H1 (cell line): ENCODE measurements around the gene EYA2. TPM values are rescaled to one million over a fixed set of nuclear protein-coding genes. Genes with fewer than 3 reads are reported as not detected.

ENCODE experiments used
- CTCF ChIA-PET: fragments of 300-600 bp; sonication (Branson Sonifier 250); formaldehyde crosslinking; loops from one replicate; lab custom pipeline; 2021; ENCODE audit not compliant: partially characterized antibody; lab: Charles Lee
- POLR2A ChIA-PET: fragments of 300-600 bp; sonication (Branson Sonifier 250); formaldehyde crosslinking; loops from one replicate; lab custom pipeline; 2021; ENCODE audit warnings: inconsistent platforms; ENCODE audit not compliant: partially characterized antibody; lab: Charles Lee
- DNase-seq, 2 experiments: peaks; one replicate each; pipeline versions ENCODE4 v3.0.0 to v3.0.0-alpha.2; 2010 to 2022; ENCODE audit warnings: low spot score in 2 of 2, low read depth in 1 of 2, mixed read lengths in 1 of 2
- FAIRE-seq: peaks from 2 replicates; lab custom pipeline; 2011; peaks lifted over from hg19 to GRCh38; lab: Jason Lieb, UNC
- H2AFZ ChIP-seq: 2 replicates; pipeline ENCODE4 v1.8.1; 2012; ENCODE audit warnings: low read length, inconsistent platforms
- H2AK5ac ChIP-seq: 2 replicates; pipeline ENCODE4 v1.6.1; 2013; ENCODE audit warnings: low read depth, low read length
- H2BK120ac ChIP-seq: replicated peaks from 2 replicates; pipeline ENCODE3; 2013; ENCODE audit warnings: low read depth, low read length, inconsistent platforms
- H2BK12ac ChIP-seq: 2 replicates; pipeline ENCODE4 v1.6.1; 2013; ENCODE audit warnings: low read depth, low read length
- H2BK15ac ChIP-seq: 2 replicates; pipeline ENCODE4 v1.6.1; 2013; ENCODE audit warnings: low read length
- H2BK20ac ChIP-seq: 2 replicates; pipeline ENCODE4 v1.6.1; 2013; ENCODE audit warnings: low read length
- H2BK5ac ChIP-seq: 2 replicates; pipeline ENCODE4 v1.6.1; 2013; ENCODE audit warnings: low read depth, low read length
- H3K14ac ChIP-seq: 2 replicates; pipeline ENCODE4 v1.6.1; 2013; ENCODE audit warnings: inconsistent platforms; ENCODE audit not compliant: insufficient read length
- H3K18ac ChIP-seq: 2 replicates; pipeline ENCODE4 v1.6.1; 2013; ENCODE audit warnings: low read length; ENCODE audit errors: extremely low read depth
- H3K23ac ChIP-seq: 2 replicates; pipeline ENCODE4 v1.6.1; 2013; ENCODE audit warnings: inconsistent platforms; ENCODE audit not compliant: insufficient read length
- H3K23me2 ChIP-seq: 2 replicates; pipeline ENCODE4 v1.6.1; 2013; ENCODE audit warnings: low read depth, low read length
- H3K27ac ChIP-seq: 2 replicates; pipeline ENCODE4 v1.6.1; 2011; ENCODE audit warnings: low read depth, low read length, inconsistent platforms
- H3K27me3 ChIP-seq, 4 experiments: replicated peaks in 1 of 4; 1 replicate in 1 of 4; 2 replicates in 3 of 4; pipeline versions ENCODE4 v1.6.1 to v1.8.1; 2011 to 2013; ENCODE audit warnings: low read length in 3 of 4, mild to moderate bottlenecking in 3 of 4, inconsistent platforms in 2 of 4, mixed read lengths in 2 of 4, moderate library complexity in 1 of 4; ENCODE audit not compliant: control insufficient read depth in 3 of 4, insufficient read depth in 3 of 4; ENCODE audit errors: extremely low read depth in 1 of 4
- H3K36me3 ChIP-seq, 4 experiments: 2 replicates each; pipeline versions ENCODE4 v1.6.1 to v1.8.1; 2011 to 2013; ENCODE audit warnings: mild to moderate bottlenecking in 4 of 4, low read length in 3 of 4, moderate library complexity in 2 of 4, control low read depth in 1 of 4, inconsistent platforms in 1 of 4; ENCODE audit not compliant: insufficient read depth in 4 of 4, control insufficient read depth in 2 of 4
- H3K4ac ChIP-seq: replicated peaks from 2 replicates; pipeline ENCODE3; 2013; ENCODE audit warnings: low read length, low read depth, mixed read lengths, inconsistent platforms; ENCODE audit not compliant: insufficient read length
- H3K4me1 ChIP-seq, 4 experiments: replicated peaks in 1 of 4; 1 replicate in 1 of 4; 2 replicates in 3 of 4; pipeline versions ENCODE4 v1.6.1 to v1.8.1; 2011 to 2013; ENCODE audit warnings: low read length in 3 of 4, inconsistent platforms in 2 of 4, mixed read lengths in 1 of 4; ENCODE audit not compliant: insufficient read depth in 4 of 4, control insufficient read depth in 3 of 4
- H3K4me2 ChIP-seq, 2 experiments: 2 replicates each; pipeline versions ENCODE4 v1.6.1 to v1.8.1; 2011 to 2013; ENCODE audit warnings: low read depth in 2 of 2, low read length in 2 of 2, control low read depth in 1 of 2, inconsistent platforms in 1 of 2, mild to moderate bottlenecking in 1 of 2; ENCODE audit not compliant: insufficient read depth in 1 of 2
- H3K4me3 ChIP-seq, 4 experiments: fragments of 200-600, 300-600 bp in 1 of 4; sonication (generic), shearing (Covaris generic), sonication (Bioruptor Twin) in 1 of 4; 2 replicates each; pipeline versions ENCODE4 v1.5.1 to v1.8.1; 2011 to 2016; ENCODE audit warnings: low read length in 4 of 4, low read depth in 3 of 4, control low read depth in 2 of 4, inconsistent platforms in 2 of 4, mild to moderate bottlenecking in 2 of 4, mixed read lengths in 1 of 4, moderate library complexity in 1 of 4; ENCODE audit not compliant: insufficient read depth in 2 of 4; ENCODE audit errors: extremely low read depth in 1 of 4
- H3K56ac ChIP-seq: replicated peaks from 2 replicates; pipeline ENCODE3; 2013; ENCODE audit warnings: low read depth, mild to moderate bottlenecking, mixed read lengths, low read length, inconsistent platforms; ENCODE audit not compliant: insufficient read length
- H3K79me1 ChIP-seq: 2 replicates; pipeline ENCODE4 v1.6.1; 2013; ENCODE audit warnings: low read depth, low read length, control low read depth
- H3K79me2 ChIP-seq, 2 experiments: 2 replicates each; pipeline versions ENCODE4 v1.6.1 to v1.8.1; 2012 to 2013; ENCODE audit warnings: low read length in 2 of 2, mild to moderate bottlenecking in 2 of 2, inconsistent platforms in 1 of 2; ENCODE audit not compliant: insufficient read depth in 2 of 2, control insufficient read depth in 1 of 2
- H3K9ac ChIP-seq, 4 experiments: replicated peaks in 1 of 4; 1 replicate in 1 of 4; 2 replicates in 3 of 4; pipeline versions ENCODE4 v1.6.1 to v1.8.1; 2011 to 2013; ENCODE audit warnings: low read depth in 3 of 4, low read length in 3 of 4, control low read depth in 2 of 4, mild to moderate bottlenecking in 2 of 4, moderate library complexity in 2 of 4, inconsistent platforms in 1 of 4; ENCODE audit errors: extremely low read depth in 1 of 4
- H3K9me3 ChIP-seq, 2 experiments: 2 replicates each; pipeline versions ENCODE4 v1.6.1 to v1.8.1; 2012 to 2013; ENCODE audit warnings: mild to moderate bottlenecking in 2 of 2, moderate library complexity in 2 of 2, control low read depth in 1 of 2, inconsistent platforms in 1 of 2, low read depth in 1 of 2, low read length in 1 of 2, mixed read lengths in 1 of 2; ENCODE audit not compliant: insufficient read depth in 2 of 2
- H4K20me1 ChIP-seq, 2 experiments: replicated peaks in 1 of 2; 2 replicates each; pipeline versions ENCODE3 to v1.8.1; 2011 to 2013; ENCODE audit warnings: inconsistent platforms in 2 of 2, low read length in 2 of 2, mild to moderate bottlenecking in 1 of 2; ENCODE audit not compliant: insufficient read depth in 2 of 2, control insufficient read depth in 1 of 2
- H4K5ac ChIP-seq: 2 replicates; pipeline ENCODE4 v1.6.1; 2013; ENCODE audit warnings: low read length, low read depth, mixed read lengths, inconsistent platforms; ENCODE audit not compliant: insufficient read length
- H4K8ac ChIP-seq: 2 replicates; pipeline ENCODE4 v1.8.0; 2013; ENCODE audit warnings: mild to moderate bottlenecking, moderate library complexity, low read length, inconsistent platforms; ENCODE audit not compliant: insufficient read depth; ENCODE audit errors: extremely low read depth
- H4K91ac ChIP-seq: replicated peaks from 2 replicates; pipeline ENCODE3; 2013; ENCODE audit warnings: low read length, mixed read lengths, inconsistent platforms; ENCODE audit not compliant: insufficient read length
- ATF3 ChIP-seq: IDR thresholded peaks from 2 replicates; pipeline ENCODE4 v1.6.1; 2011; ENCODE audit warnings: low read depth, mild to moderate bottlenecking, low read length; ENCODE audit not compliant: insufficient read depth
- BACH1 ChIP-seq: IDR thresholded peaks from 2 replicates; pipeline ENCODE4 v1.6.1; 2012; ENCODE audit warnings: low read length, improper control_type of control experiment
- BRCA1 ChIP-seq: IDR thresholded peaks from 2 replicates; pipeline ENCODE4 v1.6.1; 2012; ENCODE audit warnings: low read depth, low read length, improper control_type of control experiment
- CBX8 ChIP-seq: fragments of 300-800, 300-1000 bp; sonication (generic); IDR thresholded peaks from 2 replicates; pipeline ENCODE4 v1.7.1; 2016; ENCODE audit warnings: low read depth, low read length, borderline replicate concordance
- CEBPB ChIP-seq: IDR thresholded peaks from 2 replicates; pipeline ENCODE4 v1.6.1; 2012; ENCODE audit warnings: low read depth, low read length
- HDAC2 ChIP-seq, 2 experiments: fragments of 300-600 bp in 1 of 2; sonication (generic) in 1 of 2; IDR thresholded peaks; 2 replicates each; pipeline ENCODE4 v1.6.1; 2011 to 2012; ENCODE audit warnings: low read depth in 2 of 2, low read length in 2 of 2, mild to moderate bottlenecking in 2 of 2, moderate library complexity in 2 of 2, borderline replicate concordance in 1 of 2, inconsistent platforms in 1 of 2
- HDAC6 ChIP-seq: IDR thresholded peaks from one replicate; pipeline ENCODE4 v1.7.1; 2012; ENCODE audit warnings: low read depth, mild to moderate bottlenecking, inconsistent platforms, low read length, moderate library complexity
- JUND ChIP-seq: IDR thresholded peaks from 2 replicates; pipeline ENCODE4 v1.6.1; 2011; ENCODE audit warnings: mild to moderate bottlenecking, improper control_type of control experiment, low read length
- KDM1A ChIP-seq: fragments of 200-600, 300-600 bp; sonication (generic); IDR thresholded peaks from 2 replicates; pipeline ENCODE4 v1.7.1; 2016; ENCODE audit warnings: mild to moderate bottlenecking, low read length, borderline replicate concordance
- MAFK ChIP-seq: IDR thresholded peaks from 2 replicates; pipeline ENCODE4 v1.6.1; 2012; ENCODE audit warnings: low read depth, mild to moderate bottlenecking, improper control_type of control experiment, low read length
- POLR2AphosphoS5 ChIP-seq: IDR thresholded peaks from 2 replicates; pipeline ENCODE4 v1.6.1; 2011; ENCODE audit warnings: low read depth, low read length
- RFX5 ChIP-seq: IDR thresholded peaks from 2 replicates; pipeline ENCODE4 v1.6.1; 2011; ENCODE audit warnings: low read depth, low read length, improper control_type of control experiment, borderline replicate concordance
- SAP30 ChIP-seq: fragments of 300-600 bp; sonication (generic); IDR thresholded peaks from 2 replicates; pipeline ENCODE4 v1.7.1; 2012; ENCODE audit warnings: low read length, moderate library complexity, mild to moderate bottlenecking, inconsistent platforms; ENCODE audit not compliant: insufficient read depth, insufficient replicate concordance
- SRF ChIP-seq: IDR thresholded peaks from 2 replicates; pipeline ENCODE4 v1.6.1; 2011; ENCODE audit warnings: mild to moderate bottlenecking, low read depth, low read length, moderate library complexity
- SUZ12 ChIP-seq: fragments of 200-600 bp; sonication (generic); IDR thresholded peaks from 2 replicates; pipeline ENCODE4 v1.6.1; 2012; ENCODE audit warnings: mild to moderate bottlenecking, inconsistent platforms, low read length, moderate library complexity, mixed read lengths
- WGBS, 2 experiments: shearing (Covaris generic) in 1 of 2; methylation state at CpG; one replicate each; pipeline versions ENCODE4 v1.1.6 to v1.1.7; 2013 to 2015; ENCODE audit warnings: low lambda C conversion rate in 2 of 2, mixed read lengths in 2 of 2, inconsistent platforms in 1 of 2, low coverage in 1 of 2, missing lambda C conversion rate in 1 of 2; ENCODE audit not compliant: insufficient replicate concordance in 2 of 2, insufficient coverage in 1 of 2, insufficient read length in 1 of 2; ENCODE audit errors: extremely low coverage in 1 of 2, missing lambda C conversion rate in 1 of 2; 5-methylcytosine and 5-hydroxymethylcytosine counted together
- polyA plus RNA-seq, 7 experiments: library from polyadenylated mRNA; depleted of rRNA in 3 of 7; stranded (reverse) in 5 of 7; unstranded in 2 of 7; fragments of >200 nt in 5 of 7; fragments of 200-250 nt in 2 of 7; gene quantifications; 1 replicate in 5 of 7; 2 replicates in 1 of 7; 4 replicates in 1 of 7; pipeline versions ENCODE4 v1.2.1 to v1.2.3, GENCODE V29; 2011 to 2013; ENCODE audit warnings: missing spikeins in 2 of 7, mixed read lengths in 2 of 7
- total RNA-seq: library from RNA; stranded (reverse); fragmentation: NEBNext Ultra II Directional; extraction: Animal tissue kit (Norgen Biotek cat#: 25700); gene quantifications from 2 replicates; pipeline ENCODE4 v1.2.1, GENCODE V29; 2021

The EYA2 gene
- total and polyA plus RNA-seq, 2 of the 8 experiments (the other 6 are each of a cell fraction or from before 2014, with no cell fraction given) = 1.6 to 1.7 TPM

GRCh38 chr20:47059536-47059935 lies 164.9 kb downstream of the EYA2 start:
- Histone ChIP-seq H2BK5ac (no peak overlapping the region), H3K79me1 (no peaks in the 10 kb centered on the region), H2BK15ac (no peak overlapping the region), H2AK5ac (no peak overlapping the region), H3K9me3 (no peaks in the 10 kb centered on the region), H4K20me1 (no peaks in the 10 kb centered on the region), H3K4me1 (no peaks in the 10 kb centered on the region), H3K4me2 (no peak overlapping the region), H3K27me3 (no peaks in the 10 kb centered on the region), H3K27ac (no peak overlapping the region), H3K23ac (no peak overlapping the region), H4K8ac (no peak overlapping the region), H3K9ac (no peak overlapping the region), H2BK20ac (no peak overlapping the region), H2BK120ac (no peak overlapping the region), H3K4ac (no peak overlapping the region), H3K14ac (no peak overlapping the region), H4K5ac (no peak overlapping the region), H3K36me3 (no peaks in the 10 kb centered on the region), H3K4me3 (no peak overlapping the region), H2BK12ac (no peak overlapping the region), H2AFZ (no peak overlapping the region), H4K91ac (no peak overlapping the region), H3K79me2 (no peaks in the 10 kb centered on the region), H3K23me2 (peaks cover 1% of the 10 kb centered on the region; the same call in 1 of the 2 replicates), H3K18ac (no peak overlapping the region), H3K56ac (no peak overlapping the region)
- ChIA-PET POLR2A (no interaction called here), CTCF (no interaction called here)
- WGBS, 2 experiments = 89% methylated on average over 4 of the region's 4 CpGs; no CpG with 5 or more reads in 1 of the 2 experiments
- FAIRE-seq (no peak), DNase-seq (no peak)
- TF ChIP-seq MAFK (no peak), SAP30 (no peak), CEBPB (no peak), ATF3 (no peak), HDAC2 (IDR thresholded peaks at IDR 0.05; ENCODE audit: borderline replicate concordance in 1 of 2, low read depth in 2 of 2, low read length in 2 of 2) (no peak), JUND (no peak), KDM1A (no peak), CBX8 (no peak), POLR2AphosphoS5 (no peak), BRCA1 (no peak), HDAC6 (no peak), BACH1 (no peak), SUZ12 (no peak), RFX5 (no peak), SRF (no peak)
